ENCODE measurements around the gene ZNF48. TPM values are rescaled to one million over a fixed set of nuclear protein-coding genes. Genes with fewer than 3 reads are reported as not detected.

Gene ZNF48
- polyA plus RNA-seq, 1 of the 3 experiments (the other 2 are of a cell fraction) = 8.8 TPM

- Histone ChIP-seq H3K4me1 (ENCODE audit: control insufficient read depth in 1 of 2, insufficient read depth in 2 of 2, low read depth in 1 of 2, low read length in 1 of 2) (peaks cover 10 to 18% of the 10 kb centered on the region in 2 experiments; a peak in 2 of 4 replicates), H3K9me2 (no peaks in the 10 kb centered on the region), H3K4me2 (no peak overlapping the region), H3K9ac (no peak overlapping the region), H3K4me3 (ENCODE audit: low read depth in 2 of 2, low read length in 1 of 2) (no peak overlapping the region), H3K36me3 (replicated peaks in 1 of 2; ENCODE audit: control insufficient read depth in 1 of 2, insufficient read depth in 2 of 2, low read length in 1 of 2) (peaks cover 5 to 18% of the 10 kb centered on the region in 2 experiments), H3K79me2 (ENCODE audit: insufficient read depth) (peaks cover 25% of the 10 kb centered on the region), H3K27ac (ENCODE audit: low read depth in 2 of 2, low read length in 1 of 2) (peak overlapping the region; percentile 89 to 97), H3K9me3 (no peaks in the 10 kb centered on the region), H4K20me1 (ENCODE audit: insufficient read depth) (no peaks in the 10 kb centered on the region), H3K27me3 (ENCODE audit: insufficient read depth) (no peaks in the 10 kb centered on the region), H3F3A (replicated peaks; ENCODE audit: insufficient read depth) (peaks cover 40% of the 10 kb centered on the region), H2AFZ (ENCODE audit: low read depth) (no peak overlapping the region)
- CTCF ChIA-PET = interaction anchor here (0.7 to 3.7 kb wide), 2 partner anchors 11 to 20 kb away, joined by 3 to 38 read pairs; partner anchors contain the start of gene ZNF771
- WGBS (ENCODE audit: low lambda C conversion rate) = 85% methylated on average over 15 of the region's 23 CpGs
- no peak for DNase-seq
- POLR2A ChIA-PET = interaction anchor here (0.8 to 1.6 kb wide), 4 partner anchors 9 to 28 kb away, joined by 4 to 8 read pairs (median 6); partner anchors contain the start of genes SEPTIN1, TBC1D10B and ZNF771
- TF ChIP-seq RCOR1 (IDR thresholded peaks at IDR 0.05; ENCODE audit: low read length) (no peak), FOXJ3 (CRISPR knock-in tag; IDR thresholded peaks at IDR 0.05) (no peak), MXI1 (IDR thresholded peaks at IDR 0.05; ENCODE audit: low read depth, low read length) (no peak), ZBTB33 (IDR thresholded peaks at IDR 0.05; ENCODE audit: borderline replicate concordance, low read depth) (no peak), FOSL2 (IDR thresholded peaks at IDR 0.05; ENCODE audit: borderline replicate concordance, low read depth) (no peak), FOXM1 (IDR thresholded peaks at IDR 0.05; ENCODE audit: low read depth) (no peak), NRF1 (IDR thresholded peaks at IDR 0.05; ENCODE audit: low read depth, low read length) (no peak), SMC3 (IDR thresholded peaks at IDR 0.05; ENCODE audit: low read depth, low read length) (no peak), RAD21 (IDR thresholded peaks at IDR 0.05; ENCODE audit: low read length) (no peak), USF1 (IDR thresholded peaks at IDR 0.05; ENCODE audit: borderline replicate concordance, low read depth) (no peak), NFIC (IDR thresholded peaks at IDR 0.05; ENCODE audit: borderline replicate concordance) (no peak), RXRA (IDR thresholded peaks at IDR 0.05; ENCODE audit: borderline replicate concordance, low read depth) (no peak), TEAD4 (IDR thresholded peaks at IDR 0.05; ENCODE audit: borderline replicate concordance, insufficient read depth) (no peak), SIN3A (IDR thresholded peaks at IDR 0.05; ENCODE audit: borderline replicate concordance, low read depth, low read length) (no peak), MEF2A (IDR thresholded peaks at IDR 0.05; ENCODE audit: borderline replicate concordance, low read depth) (no peak), POLR2AphosphoS5 (IDR thresholded peaks at IDR 0.05; ENCODE audit: low read depth, low read length) (no peak; the same call in 1 of the 2 replicates), GABPA (IDR thresholded peaks at IDR 0.05; ENCODE audit: low read depth) (no peak), JUND (IDR thresholded peaks at IDR 0.05) (no peak), GATA2 (CRISPR knock-in tag; IDR thresholded peaks at IDR 0.05) (no peak), CTCF (IDR thresholded peaks at IDR 0.05) (no peak)
Observed at GRCh38 chr16:30398661-30399434, 3.6 kb downstream of the ZNF48 start.

Data from SK-N-SH (cell line).